KMS-11 (cell line): Measurements from ENCODE around the gene KCNE1.
"Not testable (repeated sequence)": the region's sequence is repeated elsewhere in the genome, so short reads cannot be mapped to it uniquely, and the experiment has no call there.

Experiments
- H2AFZ ChIP-seq: fragments of 200-600 bp; sonication (generic); 2 replicates; pipeline ENCODE4 v1.6.1; 2016; ENCODE audit warnings: antibody characterized with exemption, mixed run types, low read depth
- H3K27ac ChIP-seq: fragments of 200-600 bp; sonication (generic); 2 replicates; pipeline ENCODE4 v1.6.1; 2016; ENCODE audit warnings: mild to moderate bottlenecking, mixed run types
- H3K27me3 ChIP-seq: fragments of 200-600 bp; sonication (generic); 2 replicates; pipeline ENCODE4 v1.6.1; 2017; ENCODE audit warnings: mild to moderate bottlenecking, low read depth, mixed run types, moderate library complexity; ENCODE audit not compliant: insufficient read depth
- H3K36me3 ChIP-seq: fragments of 200-600 bp; sonication (generic); 2 replicates; pipeline ENCODE4 v1.6.1; 2017; ENCODE audit warnings: mild to moderate bottlenecking, mixed run types; ENCODE audit not compliant: insufficient read depth
- H3K4me1 ChIP-seq: fragments of 200-600 bp; sonication (generic); 2 replicates; pipeline ENCODE4 v1.6.1; 2016; ENCODE audit warnings: mild to moderate bottlenecking, low read depth, mixed run types; ENCODE audit not compliant: poor library complexity, severe bottlenecking
- H3K4me2 ChIP-seq: fragments of 200-600 bp; sonication (generic); 2 replicates; pipeline ENCODE4 v1.7.0; 2016; ENCODE audit warnings: mild to moderate bottlenecking, mixed run types
- H3K4me3 ChIP-seq: fragments of 200-600 bp; sonication (generic); IDR thresholded peaks from 2 replicates; pipeline ENCODE4 v1.6.1; 2017; ENCODE audit warnings: low read depth, low read length, mixed read lengths; ENCODE audit not compliant: insufficient read depth
- H3K79me2 ChIP-seq: fragments of 200-600 bp; sonication (generic); 2 replicates; pipeline ENCODE4 v1.6.1; 2016; ENCODE audit warnings: low read depth, mixed run types; ENCODE audit not compliant: insufficient read depth
- H3K9ac ChIP-seq: fragments of 200-600 bp; sonication (generic); 2 replicates; pipeline ENCODE4 v1.6.1; 2016; ENCODE audit warnings: mild to moderate bottlenecking, mixed run types
- H4K20me1 ChIP-seq: fragments of 200-600 bp; sonication (generic); 2 replicates; pipeline ENCODE4 v1.6.1; 2016; ENCODE audit warnings: mild to moderate bottlenecking, mixed run types; ENCODE audit not compliant: insufficient read depth

KCNE1 gene

DNA sequence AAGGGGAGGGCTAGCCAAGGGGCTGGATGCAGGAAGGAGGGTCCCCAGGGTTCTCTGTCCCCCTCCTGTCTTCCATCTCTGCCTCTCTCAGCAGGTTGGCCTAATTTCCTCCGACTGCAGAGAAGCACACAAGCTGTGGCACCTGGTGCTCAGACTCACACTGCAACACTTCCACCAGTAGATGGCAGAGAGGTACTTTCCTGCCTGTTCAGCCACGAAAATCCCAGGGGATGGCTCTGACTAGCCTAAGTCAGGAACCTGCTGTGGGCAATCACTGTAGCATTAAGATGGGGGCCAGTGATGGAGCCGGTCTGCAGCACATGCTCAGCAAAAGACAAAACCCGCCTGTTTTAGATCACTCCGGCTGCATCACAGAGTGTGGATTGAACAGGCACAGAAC lies 82.3 kb downstream of the KCNE1 start:
- not testable (repeated sequence) for H2AFZ ChIP-seq, H3K36me3 ChIP-seq, H3K27me3 ChIP-seq

DNA sequence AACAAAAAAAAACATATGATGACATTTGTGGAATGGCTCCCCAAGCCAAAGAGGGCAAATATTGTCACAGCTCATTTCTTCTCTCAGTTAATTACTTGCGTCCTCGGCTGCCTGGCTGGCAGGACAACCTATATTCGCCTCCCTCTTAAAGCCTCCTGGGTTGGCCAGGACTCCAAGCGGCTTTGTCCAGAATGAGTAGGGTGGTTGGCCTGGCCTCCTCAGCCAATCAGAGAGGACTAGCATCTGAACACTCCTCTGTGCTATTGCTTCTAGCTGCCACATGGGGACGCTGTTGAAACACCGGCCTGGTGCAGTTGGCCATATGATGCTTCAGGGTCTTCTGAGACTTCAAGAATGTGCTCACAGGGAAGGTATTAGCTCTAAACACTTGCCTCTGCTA lies 83.6 kb downstream of the KCNE1 start:
- H3K4me1 ChIP-seq, result not testable (repeated sequence)

More for the DNA sequence above, 82.3 kb downstream of the KCNE1 start:
- H3K79me2 ChIP-seq, H4K20me1 ChIP-seq, H3K27ac ChIP-seq, H3K4me2 ChIP-seq, H3K4me3 ChIP-seq, H3K9ac ChIP-seq, H3K4me1 ChIP-seq: not testable (repeated sequence)

DNA sequence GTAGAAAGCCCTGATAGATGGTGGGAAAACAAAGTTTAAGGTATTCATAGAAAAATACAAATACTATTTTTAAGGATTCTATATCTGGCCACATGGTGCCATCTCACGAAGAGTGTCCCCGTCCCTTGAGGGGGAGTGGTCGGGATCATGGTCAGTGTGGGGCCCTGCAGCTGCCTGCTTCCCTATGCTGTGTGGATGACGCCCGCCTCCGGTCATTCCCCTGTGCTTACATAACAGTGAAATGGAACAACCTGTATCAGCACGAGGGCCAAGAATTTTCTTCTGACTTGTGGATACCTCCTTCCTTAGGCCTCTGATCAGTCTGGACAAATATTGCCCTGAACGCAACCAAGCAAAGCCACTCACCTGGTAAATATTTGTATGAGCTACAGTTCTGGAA lies 84.7 kb downstream of the KCNE1 start:
- H3K27ac ChIP-seq, H3K4me3 ChIP-seq, H3K79me2 ChIP-seq, H3K4me1 ChIP-seq, H2AFZ ChIP-seq, H3K36me3 ChIP-seq, H3K4me2 ChIP-seq, H4K20me1 ChIP-seq, H3K9ac ChIP-seq, H3K27me3 ChIP-seq: not testable (repeated sequence)

More for the DNA sequence above, 83.6 kb downstream of the KCNE1 start:
- H3K9ac ChIP-seq, H3K4me3 ChIP-seq, H2AFZ ChIP-seq, H3K36me3 ChIP-seq, H3K27ac ChIP-seq, H3K79me2 ChIP-seq, H3K4me2 ChIP-seq, H3K27me3 ChIP-seq, H4K20me1 ChIP-seq: not testable (repeated sequence)

DNA sequence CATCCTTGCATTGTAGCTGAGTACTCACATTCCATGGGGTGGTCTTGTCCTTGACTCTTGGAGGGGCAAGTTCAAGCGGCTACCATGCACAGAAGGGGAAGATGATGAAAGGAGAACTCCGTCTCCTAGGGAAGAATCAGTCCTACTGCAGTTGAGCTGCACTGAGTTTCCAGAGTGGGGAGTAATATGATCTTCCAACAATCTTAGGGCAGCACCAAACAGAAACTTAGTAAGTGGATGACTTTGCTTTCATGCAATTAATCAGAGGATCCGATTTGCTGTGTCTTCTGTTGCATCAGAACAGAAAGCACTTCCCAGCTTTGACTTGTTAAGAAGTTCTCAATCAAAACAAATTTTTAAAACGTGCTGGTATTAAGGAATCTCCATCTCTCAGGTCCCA lies 88.2 kb downstream of the KCNE1 start, which contains the start of gene SMIM34:
Gene SMIM34, minus strand, starts transcription at position 147 of the 400 bp plus-strand sequence. Its CDS starts 112 bp downstream, at position 35.
- not testable (repeated sequence) for H4K20me1 ChIP-seq, H3K79me2 ChIP-seq, H3K27ac ChIP-seq, H3K4me1 ChIP-seq, H3K27me3 ChIP-seq, H3K4me3 ChIP-seq, H3K36me3 ChIP-seq, H3K4me2 ChIP-seq, H2AFZ ChIP-seq, H3K9ac ChIP-seq

DNA sequence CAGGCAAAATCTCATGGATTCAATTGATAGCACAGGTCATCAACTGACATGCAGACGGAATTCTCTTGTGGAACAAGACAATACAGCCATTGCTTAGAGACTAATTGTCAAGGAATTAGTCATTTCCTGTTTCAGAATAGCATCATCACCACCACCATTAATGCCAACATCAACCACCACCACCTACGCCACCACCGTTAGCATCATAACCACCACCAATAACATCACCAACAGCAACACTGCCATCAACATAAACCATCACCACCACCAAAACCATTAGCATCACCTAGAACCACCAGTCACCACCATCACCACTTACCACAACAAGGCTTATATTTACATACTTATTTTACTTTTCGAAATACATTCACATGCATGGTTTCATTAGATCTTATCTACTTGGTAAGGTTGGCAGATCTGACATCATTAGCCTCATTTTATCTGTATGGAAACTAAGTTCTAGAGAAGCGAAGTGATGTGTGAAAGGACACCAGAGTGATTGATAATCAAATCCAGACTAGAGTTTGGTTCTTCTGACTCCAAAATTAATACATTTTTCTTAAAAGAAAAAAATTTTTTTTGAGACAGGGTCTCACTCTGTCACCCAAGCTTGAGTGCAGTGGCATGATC lies 94.4 kb downstream of the KCNE1 start:
- H3K4me2 ChIP-seq, H3K36me3 ChIP-seq, H2AFZ ChIP-seq, H4K20me1 ChIP-seq, H3K79me2 ChIP-seq, H3K9ac ChIP-seq, H3K4me1 ChIP-seq, H3K27ac ChIP-seq, H3K27me3 ChIP-seq, H3K4me3 ChIP-seq: not testable (repeated sequence)

DNA sequence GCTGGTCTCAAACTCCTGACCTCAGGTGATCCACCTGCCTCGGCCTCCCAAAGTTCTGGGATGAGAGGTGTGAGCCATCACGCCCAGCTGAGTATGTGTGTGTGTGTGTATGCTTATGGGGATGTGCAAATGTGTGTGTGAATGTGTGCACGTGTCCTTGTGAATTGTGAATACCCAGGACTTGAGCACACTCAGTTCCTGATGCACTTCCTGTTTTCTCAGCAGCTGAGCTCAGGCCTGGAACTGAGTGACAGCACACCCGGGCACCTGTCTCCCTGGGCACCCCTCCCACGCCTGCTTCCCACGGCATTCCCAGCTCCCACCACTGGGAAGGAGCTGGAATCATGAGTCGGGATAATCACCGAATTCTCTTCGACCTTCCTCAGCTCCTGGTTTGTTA lies 104.7 kb downstream of the KCNE1 start:
- H3K4me2 ChIP-seq, H4K20me1 ChIP-seq, H3K79me2 ChIP-seq, H3K27me3 ChIP-seq, H3K4me3 ChIP-seq, H3K27ac ChIP-seq, H3K4me1 ChIP-seq, H3K9ac ChIP-seq, H2AFZ ChIP-seq, H3K36me3 ChIP-seq: not testable (repeated sequence)

DNA sequence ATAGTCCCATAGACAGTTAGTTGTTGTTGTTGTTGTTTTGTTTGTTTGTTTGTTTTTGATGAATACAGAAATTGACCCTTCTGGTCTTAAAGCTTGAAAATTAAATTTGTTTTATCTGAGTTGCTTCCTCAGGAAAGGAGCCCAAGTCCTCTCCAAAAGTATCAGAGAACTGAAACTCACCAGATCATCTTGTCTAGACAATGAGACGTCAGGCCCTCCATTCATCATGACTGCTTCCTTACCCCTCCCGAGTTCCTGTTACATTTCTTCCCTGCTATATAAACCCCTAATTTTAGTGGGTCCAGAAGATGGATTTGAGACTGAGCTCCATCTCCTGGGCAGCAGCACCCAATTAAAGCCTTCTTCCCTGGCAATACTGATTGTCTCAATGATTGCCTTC lies 105.3 kb downstream of the KCNE1 start:
- H3K4me1 ChIP-seq, H4K20me1 ChIP-seq, H3K4me3 ChIP-seq, H3K9ac ChIP-seq, H3K79me2 ChIP-seq, H3K36me3 ChIP-seq, H2AFZ ChIP-seq, H3K27ac ChIP-seq, H3K27me3 ChIP-seq, H3K4me2 ChIP-seq: not testable (repeated sequence)

DNA sequence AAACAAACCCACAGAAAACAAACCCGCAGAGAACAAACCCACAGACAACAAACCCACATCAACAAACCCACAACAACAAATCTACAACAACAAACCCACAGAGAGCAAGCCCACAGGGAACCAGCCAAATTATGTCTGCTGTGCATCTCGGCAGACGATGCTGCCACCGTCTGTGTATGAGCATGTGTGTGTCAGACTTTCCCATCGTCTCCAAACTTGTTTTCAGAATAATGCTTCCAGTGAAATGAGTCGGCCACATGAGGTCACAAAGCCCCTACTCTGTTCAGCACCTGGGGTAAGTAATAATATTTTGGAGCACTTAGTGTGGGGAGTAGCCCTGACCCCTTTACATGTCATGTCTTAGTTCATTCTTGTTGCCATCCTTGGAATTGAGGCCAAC lies 105.9 kb downstream of the KCNE1 start:
- H2AFZ ChIP-seq, H3K79me2 ChIP-seq, H3K4me3 ChIP-seq, H3K4me1 ChIP-seq, H3K27ac ChIP-seq, H3K9ac ChIP-seq, H3K4me2 ChIP-seq, H4K20me1 ChIP-seq, H3K36me3 ChIP-seq, H3K27me3 ChIP-seq: not testable (repeated sequence)

DNA sequence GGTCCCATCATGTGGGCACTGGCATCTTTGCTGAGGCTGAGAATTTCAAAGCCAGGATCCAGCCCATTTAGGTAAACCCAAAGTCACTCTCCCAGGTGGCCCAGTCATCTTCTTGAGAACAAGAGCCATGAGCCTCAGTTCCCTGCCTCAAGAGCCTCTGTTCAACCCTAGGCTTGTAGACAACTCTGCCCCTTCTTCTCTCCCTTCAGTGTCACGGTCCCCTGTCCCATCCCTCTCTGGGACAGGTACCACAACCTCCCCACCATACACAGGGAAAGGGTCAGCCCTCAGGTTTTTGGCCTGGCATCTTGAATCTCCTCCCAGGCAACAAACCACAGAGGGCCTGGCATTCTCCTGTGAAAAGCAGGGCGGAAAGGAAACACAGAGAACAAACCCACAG lies 106.3 kb downstream of the KCNE1 start:
- H3K4me1 ChIP-seq, H3K4me2 ChIP-seq, H3K4me3 ChIP-seq, H2AFZ ChIP-seq, H3K36me3 ChIP-seq, H3K9ac ChIP-seq, H4K20me1 ChIP-seq, H3K79me2 ChIP-seq, H3K27ac ChIP-seq, H3K27me3 ChIP-seq: not testable (repeated sequence)

DNA sequence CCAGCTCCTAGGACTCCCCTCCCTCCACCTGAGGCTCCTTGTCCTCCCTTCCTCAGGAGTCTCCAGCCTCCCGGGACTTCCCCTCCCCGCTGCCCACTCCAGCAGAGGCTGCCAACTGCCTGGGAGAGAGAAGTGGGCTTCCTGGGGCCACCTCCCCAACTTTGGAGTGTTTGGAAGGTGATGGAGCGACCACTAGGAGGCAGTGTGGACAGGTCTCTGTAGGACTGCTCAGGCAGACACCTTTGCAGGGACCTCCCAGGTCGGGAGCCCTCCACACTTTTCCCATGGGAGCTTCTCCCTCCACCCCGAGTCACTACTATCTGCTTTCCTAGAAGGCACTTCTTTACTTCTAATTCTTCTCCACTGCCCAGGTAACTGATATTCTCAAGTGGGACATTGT lies 107.3 kb downstream of the KCNE1 start:
- not testable (repeated sequence) for H3K9ac ChIP-seq, H3K4me2 ChIP-seq, H3K79me2 ChIP-seq, H3K4me1 ChIP-seq, H4K20me1 ChIP-seq, H3K4me3 ChIP-seq, H3K36me3 ChIP-seq, H3K27me3 ChIP-seq, H2AFZ ChIP-seq, H3K27ac ChIP-seq

DNA sequence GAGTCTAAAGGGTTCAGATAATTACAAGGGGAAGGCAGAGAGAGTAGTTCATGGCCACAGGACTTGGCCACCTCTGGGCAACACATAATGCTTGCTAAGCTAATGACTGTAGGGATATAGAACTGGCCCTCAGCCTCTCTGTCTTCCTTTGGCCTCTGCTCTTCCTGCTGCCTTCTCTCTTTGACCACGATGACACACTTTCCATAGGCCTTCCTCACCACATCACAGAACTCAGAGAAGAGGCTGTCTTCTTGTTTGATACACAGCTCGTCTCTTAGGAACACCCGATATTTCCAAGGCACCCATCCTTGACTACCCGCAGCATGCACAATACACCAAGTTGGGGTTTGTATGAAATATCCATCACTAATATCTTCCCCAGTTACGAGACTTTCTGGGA lies 111.5 kb downstream of the KCNE1 start:
- not testable (repeated sequence) for H3K27me3 ChIP-seq, H3K27ac ChIP-seq, H3K4me2 ChIP-seq, H3K4me1 ChIP-seq, H3K36me3 ChIP-seq, H2AFZ ChIP-seq, H3K79me2 ChIP-seq, H4K20me1 ChIP-seq, H3K4me3 ChIP-seq, H3K9ac ChIP-seq
